BJ (cell line): ENCODE results near the gene SPTBN4. TPM values are rescaled to one million over a fixed set of nuclear protein-coding genes. Genes with fewer than 3 reads are reported as not detected.
A peak's percentile ranks its signal among the peaks of the same experiment; 100 is the strongest.

Experiments
- CTCF ChIA-PET: fragments of 350-600 bp; formaldehyde crosslinking; extraction: SDS; loops from one replicate; lab custom pipeline; 2021; ENCODE audit warnings: antibody characterized with exemption, inconsistent platforms; lab: Yijun Ruan, JAX
- POLR2A ChIA-PET: fragments of 300-600 bp; sonication (Branson Sonifier 250); formaldehyde crosslinking; extraction: SDS; loops from one replicate; lab custom pipeline; 2021; ENCODE audit warnings: antibody characterized with exemption; lab: Charles Lee
- DNase-seq: peaks from one replicate; pipeline ENCODE4 v3.0.0-alpha.2; 2011; ENCODE audit warnings: low read depth
- H3K27me3 ChIP-seq: 2 replicates; pipeline ENCODE4 v1.6.0; 2011; ENCODE audit warnings: low read length; ENCODE audit not compliant: control insufficient read depth, insufficient read depth
- H3K36me3 ChIP-seq: 2 replicates; pipeline ENCODE4 v1.5.1; 2011; ENCODE audit warnings: low read length; ENCODE audit not compliant: control insufficient read depth, insufficient read depth
- H3K4me3 ChIP-seq: 2 replicates; pipeline ENCODE4 v1.5.1; 2011; ENCODE audit warnings: low read depth, mild to moderate bottlenecking, control low read depth, low read length
- CTCF ChIP-seq: IDR thresholded peaks from 2 replicates; pipeline ENCODE4 v1.5.1; 2011; ENCODE audit warnings: low read depth, mild to moderate bottlenecking, control low read depth, inconsistent platforms, low read length, moderate library complexity; ENCODE audit not compliant: insufficient read depth
- polyA plus RNA-seq: library from polyadenylated mRNA; depleted of rRNA; stranded (reverse); fragments of >200 nt; gene quantifications from 2 replicates; pipeline ENCODE4 v1.2.3, GENCODE V29; 2011

SPTBN4 gene
- polyA plus RNA-seq, 1 experiment = 0.93 TPM

GRCh38 chr19:40611900-40612698 is 145.3 kb downstream of the SPTBN4 start:
- Histone ChIP-seq H3K4me3 (no peak overlapping the region), H3K27me3 (no peaks in the 10 kb centered on the region), H3K36me3 (no peaks in the 10 kb centered on the region)
- no peak for DNase-seq
- ChIA-PET CTCF (interaction anchor here (1.0 kb wide), 1 partner anchor 23 kb away, joined by 3 read pairs; no protein-coding TSS in a partner anchor), POLR2A (no interaction called here)
- no peak for TF ChIP-seq CTCF

- ChIA-PET POLR2A (no interaction called here), CTCF (interaction anchor here (3.5 to 4.8 kb wide), 2 partner anchors 10 to 22 kb away, joined by 19 to 41 read pairs; no protein-coding TSS in a partner anchor)
- no peak for TF ChIP-seq CTCF
- Histone ChIP-seq H3K27me3 (no peaks in the 10 kb centered on the region), H3K4me3 (peak overlapping the region; percentile 82), H3K36me3 (no peaks in the 10 kb centered on the region)
- DNase-seq = no peak
Measured at GRCh38 chr19:40612831-40613689, 146.3 kb downstream of the SPTBN4 start.

- Histone ChIP-seq H3K36me3 (no peaks in the 10 kb centered on the region), H3K4me3 (peak overlapping the region; percentile 82), H3K27me3 (no peaks in the 10 kb centered on the region)
- POLR2A ChIA-PET = no interaction called here
- CTCF ChIA-PET = interaction anchor here (3.5 to 4.8 kb wide), 2 partner anchors 11 to 21 kb away, joined by 19 to 41 read pairs; no protein-coding TSS in a partner anchor
- peak; percentile 35 for DNase-seq
- no peak for TF ChIP-seq CTCF
Measured at GRCh38 chr19:40613690-40614621, 147.2 kb downstream of the SPTBN4 start.

- TF ChIP-seq CTCF = no peak
- DNase-seq = peak; percentile 87
- H3K36me3 ChIP-seq = peaks cover 2% of the 10 kb centered on the region
- ChIA-PET CTCF (interaction anchor here (0.8 to 4.8 kb wide), 6 partner anchors 10 to 44 kb away, joined by 3 to 41 read pairs (median 4); no protein-coding TSS in a partner anchor), POLR2A (no interaction called here)
- peak overlapping the region; percentile 82 for H3K4me3 ChIP-seq
- H3K27me3 ChIP-seq = no peaks in the 10 kb centered on the region
Measured at GRCh38 chr19:40614622-40615411, 148.0 kb downstream of the SPTBN4 start.
